ENCODE measurements around the gene UCK2.

The UCK2 gene

DNA sequence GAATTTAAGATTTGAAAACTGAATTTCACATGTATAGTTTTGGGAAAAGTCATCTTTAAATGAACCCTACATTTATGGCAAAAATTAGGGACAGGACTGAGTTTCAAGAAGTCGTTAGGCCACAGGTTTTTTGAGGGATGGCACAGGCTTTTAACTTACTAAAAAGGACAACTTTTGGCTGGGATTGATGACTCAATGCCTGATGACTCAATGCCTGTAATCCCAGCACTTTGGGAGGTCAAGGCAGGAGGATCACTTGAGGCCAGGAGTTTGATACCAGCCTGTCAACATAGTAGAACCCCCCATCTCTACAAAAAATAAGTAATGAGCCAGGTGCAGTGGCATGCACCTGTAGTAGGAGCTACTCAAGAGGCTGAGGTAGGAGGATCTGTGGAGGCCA, 15.9 kb downstream of the UCK2 start:
- ChIA-PET CTCF (no interaction called here), POLR2A (interaction anchor here (1.4 to 1.9 kb wide), 2 partner anchors 14 to 74 kb away, joined by 4 to 7 read pairs; partner anchors contain the start of gene TMCO1)
- TF ChIP-seq L3MBTL2 (conservative IDR thresholded peaks at IDR 0.05) (no peak), NFRKB (IDR thresholded peaks at IDR 0.05) (no peak), ZNF384 (IDR thresholded peaks at IDR 0.05) (no peak), ARNT (IDR thresholded peaks at IDR 0.05) (no peak)
- DNase-seq (ENCODE audit: extremely low spot score), result no peak

DNA sequence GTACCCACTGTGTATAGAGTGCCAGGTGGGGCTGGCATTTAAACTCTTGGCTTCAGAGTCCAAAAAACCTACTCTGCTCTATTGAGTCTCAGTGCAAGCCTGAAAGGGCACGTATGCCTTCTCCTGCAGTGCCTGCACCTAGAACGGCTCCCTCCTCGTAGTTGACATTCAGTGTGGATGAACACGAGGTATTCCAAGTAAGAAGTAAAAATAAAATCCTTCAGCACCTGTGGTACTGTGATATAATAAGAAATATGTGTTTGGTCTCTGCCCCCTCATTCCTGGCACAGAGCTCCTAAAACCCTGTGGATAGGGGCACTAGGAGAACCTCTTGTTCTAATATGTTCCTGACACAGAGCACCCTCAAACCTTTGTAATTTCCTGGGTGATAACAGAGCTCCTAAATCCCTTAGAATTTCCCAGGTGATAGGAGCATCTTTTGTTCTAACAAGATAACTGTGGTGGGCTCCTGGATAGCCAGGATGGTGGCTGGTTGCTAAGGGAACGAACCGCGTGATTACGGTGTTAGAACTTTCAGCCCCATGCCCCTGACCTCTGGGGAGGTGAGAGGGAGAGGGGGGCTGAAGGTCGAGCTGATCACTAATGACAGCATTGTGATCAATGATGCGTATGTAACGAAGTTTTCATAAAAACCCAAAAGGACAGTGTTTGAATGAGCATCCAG, 16.8 kb downstream of the UCK2 start:
- DNase-seq (ENCODE audit: extremely low spot score), result no peak
- TF ChIP-seq HDGF (IDR thresholded peaks at IDR 0.05; ENCODE audit: borderline replicate concordance) (no peak), SP1 (IDR thresholded peaks at IDR 0.05) (no peak), ZNF384 (IDR thresholded peaks at IDR 0.05) (no peak)
- TF ChIP-seq, protein P1, sequence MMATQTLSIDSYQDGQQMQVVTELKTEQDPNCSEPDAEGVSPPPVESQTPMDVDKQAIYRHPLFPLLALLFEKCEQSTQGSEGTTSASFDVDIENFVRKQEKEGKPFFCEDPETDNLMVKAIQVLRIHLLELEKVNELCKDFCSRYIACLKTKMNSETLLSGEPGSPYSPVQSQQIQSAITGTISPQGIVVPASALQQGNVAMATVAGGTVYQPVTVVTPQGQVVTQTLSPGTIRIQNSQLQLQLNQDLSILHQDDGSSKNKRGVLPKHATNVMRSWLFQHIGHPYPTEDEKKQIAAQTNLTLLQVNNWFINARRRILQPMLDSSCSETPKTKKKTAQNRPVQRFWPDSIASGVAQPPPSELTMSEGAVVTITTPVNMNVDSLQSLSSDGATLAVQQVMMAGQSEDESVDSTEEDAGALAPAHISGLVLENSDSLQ (IDR thresholded peaks at IDR 0.05), result no peak
- POLR2A ChIA-PET, result interaction anchor here (1.9 kb wide), 2 partner anchors 15 to 16 kb away, joined by 7 to 9 read pairs; partner anchors contain the start of gene UCK2
- CTCF ChIA-PET, result no interaction called here

DNA sequence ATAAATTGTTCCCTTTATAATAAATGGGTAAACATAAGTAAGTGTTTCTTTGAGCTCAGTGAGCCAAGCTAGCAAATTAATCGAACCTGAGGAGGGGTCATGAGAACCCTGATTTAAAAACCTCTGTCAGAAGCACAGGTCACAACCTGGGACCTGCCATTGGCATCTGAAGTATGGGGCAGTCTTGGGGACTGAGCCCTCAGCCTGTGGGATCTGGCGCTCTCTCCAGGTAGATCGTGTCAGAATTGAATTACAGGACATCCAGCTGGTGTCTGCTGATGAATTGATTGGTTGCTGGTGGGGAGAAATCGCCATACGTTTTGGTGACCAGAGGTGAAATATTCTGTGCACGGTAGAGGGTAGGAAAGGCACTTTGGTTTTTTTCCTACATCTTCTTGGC, 17.5 kb downstream of the UCK2 start:
- no peak for DNase-seq (ENCODE audit: extremely low spot score)
- ChIA-PET CTCF (no interaction called here), POLR2A (interaction anchor here (1.9 kb wide), 1 partner anchor 16 kb away, joined by 9 read pairs; the partner anchor contains the start of gene UCK2)
- TF ChIP-seq BHLHE40 (IDR thresholded peaks at IDR 0.05; ENCODE audit: borderline replicate concordance) (no peak), LEF1 (IDR thresholded peaks at IDR 0.05; ENCODE audit: borderline replicate concordance) (no peak), ZNF384 (IDR thresholded peaks at IDR 0.05) (no peak), TARDBP (IDR thresholded peaks at IDR 0.05) (no peak), FOXA1 (IDR thresholded peaks at IDR 0.05) (no peak), ELF4 (IDR thresholded peaks at IDR 0.05) (no peak)

DNA sequence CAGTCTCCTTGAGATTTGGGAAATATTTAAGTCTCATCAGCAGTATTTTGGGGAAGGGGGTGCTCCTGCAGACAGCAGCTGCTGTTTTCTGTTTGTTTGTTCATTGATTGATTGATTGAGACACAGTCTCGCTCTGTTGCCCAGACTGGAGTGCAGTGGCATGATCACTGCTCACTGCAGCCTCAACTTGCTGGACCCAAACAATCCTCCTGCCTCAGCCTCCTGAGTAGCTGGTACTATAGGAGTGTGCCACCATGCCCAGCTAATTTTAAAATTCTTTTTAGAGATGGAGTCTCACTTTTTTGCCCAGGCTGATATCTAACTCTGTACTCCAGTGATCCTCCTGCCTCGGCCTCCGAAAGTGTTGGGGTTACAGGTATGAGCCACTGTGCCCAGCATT, 18.2 kb downstream of the UCK2 start:
- DNase-seq (ENCODE audit: extremely low spot score), result no peak
- ChIA-PET POLR2A (interaction anchor here (1.9 kb wide), 1 partner anchor 17 kb away, joined by 9 read pairs; the partner anchor contains the start of gene UCK2), CTCF (no interaction called here)
- no peak for TF ChIP-seq HDGF (IDR thresholded peaks at IDR 0.05; ENCODE audit: borderline replicate concordance)
- no peak for TF ChIP-seq NFRKB (IDR thresholded peaks at IDR 0.05)
- TF ChIP-seq ELF4 (IDR thresholded peaks at IDR 0.05), result no peak
- TF ChIP-seq LEF1 (IDR thresholded peaks at IDR 0.05; ENCODE audit: borderline replicate concordance), result no peak
- no peak for TF ChIP-seq FOXK2 (IDR thresholded peaks at IDR 0.05)
- TF ChIP-seq L3MBTL2 (conservative IDR thresholded peaks at IDR 0.05), result no peak

DNA sequence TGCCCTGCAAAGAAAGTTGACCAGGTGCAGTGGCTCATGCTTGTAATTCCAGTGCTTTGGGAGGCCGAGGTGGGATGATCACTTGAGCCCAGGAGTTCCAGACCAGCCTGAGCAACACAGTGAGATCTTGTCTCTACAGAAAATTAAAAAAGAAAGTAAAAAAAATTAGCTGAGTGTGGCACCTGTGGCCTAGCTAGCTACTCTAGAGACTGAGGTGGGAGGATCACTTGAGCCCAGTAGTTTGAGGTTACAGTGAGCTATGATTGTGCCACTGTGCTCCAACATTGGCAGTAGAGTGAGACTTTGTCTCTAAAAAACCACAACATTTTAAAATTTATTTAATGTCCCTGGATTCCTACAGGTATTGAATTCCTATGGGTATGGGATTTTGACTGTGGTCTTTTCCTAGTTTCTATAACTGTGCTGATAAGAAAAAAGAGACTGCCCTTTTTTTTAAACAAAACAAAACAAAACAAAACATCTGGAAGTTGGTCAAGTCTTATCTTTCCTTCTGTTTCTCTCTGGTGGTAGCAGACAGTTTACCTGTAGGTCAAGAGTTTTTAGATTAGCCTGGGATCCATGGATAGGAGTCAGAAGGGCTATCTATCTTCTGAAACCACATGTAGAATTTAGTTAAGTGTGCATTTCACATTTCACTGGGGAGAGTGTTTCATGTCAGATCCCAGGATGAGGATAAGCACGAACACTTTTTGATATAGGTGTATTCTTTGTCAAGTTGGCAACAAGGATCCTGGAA, 18.8 kb downstream of the UCK2 start:
- no peak for TF ChIP-seq FOXK2 (IDR thresholded peaks at IDR 0.05)
- no peak for TF ChIP-seq ZNF384 (IDR thresholded peaks at IDR 0.05)
- no peak for TF ChIP-seq BHLHE40 (IDR thresholded peaks at IDR 0.05; ENCODE audit: borderline replicate concordance)
- TF ChIP-seq TARDBP (IDR thresholded peaks at IDR 0.05), result no peak
- TF ChIP-seq NFRKB (IDR thresholded peaks at IDR 0.05), result no peak
- no peak for TF ChIP-seq LEF1 (IDR thresholded peaks at IDR 0.05; ENCODE audit: borderline replicate concordance)
- TF ChIP-seq HDGF (IDR thresholded peaks at IDR 0.05; ENCODE audit: borderline replicate concordance), result no peak
- no peak for TF ChIP-seq SP1 (IDR thresholded peaks at IDR 0.05)
- TF ChIP-seq FOXA1 (IDR thresholded peaks at IDR 0.05), result no peak
- TF ChIP-seq CTBP1 (IDR thresholded peaks at IDR 0.05; ENCODE audit: borderline replicate concordance), result no peak
- no peak for TF ChIP-seq L3MBTL2 (conservative IDR thresholded peaks at IDR 0.05)
- no peak for TF ChIP-seq FOXM1 (IDR thresholded peaks at IDR 0.05; ENCODE audit: borderline replicate concordance)
- TF ChIP-seq ELF4 (IDR thresholded peaks at IDR 0.05), result no peak
- TF ChIP-seq ARNT (IDR thresholded peaks at IDR 0.05), result no peak
- TF ChIP-seq, protein P1 (IDR thresholded peaks at IDR 0.05), result no peak
- POLR2A ChIA-PET, result interaction anchor here (1.9 kb wide), 1 partner anchor 18 kb away, joined by 9 read pairs; the partner anchor contains the start of gene UCK2
- CTCF ChIA-PET, result no interaction called here
- DNase-seq (ENCODE audit: extremely low spot score), result no peak

DNA sequence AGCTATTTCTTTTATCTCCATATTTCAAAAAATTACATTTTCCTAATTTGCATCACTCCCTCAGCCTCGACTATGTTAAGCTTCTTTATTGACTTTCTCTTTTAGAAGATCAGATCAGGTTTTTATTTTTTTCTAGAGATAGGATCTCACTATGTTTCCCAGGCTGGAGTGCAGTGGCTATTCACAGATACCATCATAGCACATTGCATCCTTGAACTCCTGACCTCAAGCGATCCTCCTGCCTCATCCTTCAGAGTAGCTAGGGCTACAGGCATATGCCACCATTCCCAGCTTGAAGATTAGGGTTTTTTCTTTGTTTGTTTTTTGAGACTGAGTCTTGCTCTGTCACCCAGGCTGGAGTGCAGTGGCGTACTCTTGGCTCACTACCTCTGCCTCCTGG, 20.1 kb downstream of the UCK2 start:
- ChIA-PET POLR2A (no interaction called here), CTCF (no interaction called here)
- TF ChIP-seq HDGF (IDR thresholded peaks at IDR 0.05; ENCODE audit: borderline replicate concordance) (no peak), FOXM1 (IDR thresholded peaks at IDR 0.05; ENCODE audit: borderline replicate concordance) (no peak), SUZ12 (IDR thresholded peaks at IDR 0.05) (no peak), BHLHE40 (IDR thresholded peaks at IDR 0.05; ENCODE audit: borderline replicate concordance) (no peak), LEF1 (IDR thresholded peaks at IDR 0.05; ENCODE audit: borderline replicate concordance) (no peak), ELF4 (IDR thresholded peaks at IDR 0.05) (no peak), FOXA1 (IDR thresholded peaks at IDR 0.05) (no peak), ZNF384 (IDR thresholded peaks at IDR 0.05) (no peak), CTBP1 (IDR thresholded peaks at IDR 0.05; ENCODE audit: borderline replicate concordance) (no peak)
- no peak for DNase-seq (ENCODE audit: extremely low spot score)

Data from HEK293T (cell line).